ENCODE data around the gene CHAT. TPM values are rescaled to one million over a fixed set of nuclear protein-coding genes. Genes with fewer than 3 reads are reported as not detected.

Gene CHAT
- total RNA-seq, 2 experiments from 2014 or later, result not detected

Other genes starting within 250 kb of the CHAT start
- gene DRGX, start 217.9 kb upstream of the CHAT start, total RNA-seq, result not detected
- gene ERCC6, start 74.9 kb upstream of the CHAT start, total RNA-seq, result 10 to 100 TPM; 20.5 to 20.6 TPM
- gene SLC18A3, start 3.7 kb upstream of the CHAT start, total RNA-seq, result not detected
- not detected for gene C10orf53, start 65.6 kb downstream of the CHAT start, total RNA-seq
- gene OGDHL, start 148.3 kb downstream of the CHAT start, total RNA-seq, result under 1 TPM in 1 of 2 experiments, not detected in 1; 0.10 TPM